ENCODE results near the gene DENND5A. TPM values are rescaled to one million over a fixed set of nuclear protein-coding genes. Genes with fewer than 3 reads are reported as not detected.
"Not testable (repeated sequence)": the region's sequence is repeated elsewhere in the genome, so short reads cannot be mapped to it uniquely, and the experiment has no call there.

Gene DENND5A
- total RNA-seq, 3 donors from 2014 or later, result 8.3 to 75.7 (median 17.3) TPM

GRCh38 chr11:9210224-9210921 is 54.8 kb downstream of the DENND5A start:
- TF ChIP-seq, protein P1, sequence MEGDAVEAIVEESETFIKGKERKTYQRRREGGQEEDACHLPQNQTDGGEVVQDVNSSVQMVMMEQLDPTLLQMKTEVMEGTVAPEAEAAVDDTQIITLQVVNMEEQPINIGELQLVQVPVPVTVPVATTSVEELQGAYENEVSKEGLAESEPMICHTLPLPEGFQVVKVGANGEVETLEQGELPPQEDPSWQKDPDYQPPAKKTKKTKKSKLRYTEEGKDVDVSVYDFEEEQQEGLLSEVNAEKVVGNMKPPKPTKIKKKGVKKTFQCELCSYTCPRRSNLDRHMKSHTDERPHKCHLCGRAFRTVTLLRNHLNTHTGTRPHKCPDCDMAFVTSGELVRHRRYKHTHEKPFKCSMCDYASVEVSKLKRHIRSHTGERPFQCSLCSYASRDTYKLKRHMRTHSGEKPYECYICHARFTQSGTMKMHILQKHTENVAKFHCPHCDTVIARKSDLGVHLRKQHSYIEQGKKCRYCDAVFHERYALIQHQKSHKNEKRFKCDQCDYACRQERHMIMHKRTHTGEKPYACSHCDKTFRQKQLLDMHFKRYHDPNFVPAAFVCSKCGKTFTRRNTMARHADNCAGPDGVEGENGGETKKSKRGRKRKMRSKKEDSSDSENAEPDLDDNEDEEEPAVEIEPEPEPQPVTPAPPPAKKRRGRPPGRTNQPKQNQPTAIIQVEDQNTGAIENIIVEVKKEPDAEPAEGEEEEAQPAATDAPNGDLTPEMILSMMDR (IDR thresholded peaks at IDR 0.05), result no peak
- H3K36me3 ChIP-seq (ENCODE audit: low read depth), result no peaks in the 10 kb centered on the region
- DNase-seq (no peak), ATAC-seq (no peak)
- peaks cover 11% of the 10 kb centered on the region for H3K4me1 ChIP-seq (ENCODE audit: low read depth)
- H3K9me3 ChIP-seq, result no peaks in the 10 kb centered on the region
- H3K4me3 ChIP-seq, result no peak overlapping the region
- intact Hi-C loops (cut with DNase I, micrococcal nuclease), result no loop called here

GRCh38 chr11:9209604-9210003 is 55.5 kb downstream of the DENND5A start:
- H3K9me3 ChIP-seq; ATAC-seq; H3K4me3 ChIP-seq; H3K4me1 ChIP-seq (ENCODE audit: low read depth); DNase-seq; intact Hi-C loops (cut with DNase I, micrococcal nuclease); H3K36me3 ChIP-seq (ENCODE audit: low read depth): not testable (repeated sequence)

DNA sequence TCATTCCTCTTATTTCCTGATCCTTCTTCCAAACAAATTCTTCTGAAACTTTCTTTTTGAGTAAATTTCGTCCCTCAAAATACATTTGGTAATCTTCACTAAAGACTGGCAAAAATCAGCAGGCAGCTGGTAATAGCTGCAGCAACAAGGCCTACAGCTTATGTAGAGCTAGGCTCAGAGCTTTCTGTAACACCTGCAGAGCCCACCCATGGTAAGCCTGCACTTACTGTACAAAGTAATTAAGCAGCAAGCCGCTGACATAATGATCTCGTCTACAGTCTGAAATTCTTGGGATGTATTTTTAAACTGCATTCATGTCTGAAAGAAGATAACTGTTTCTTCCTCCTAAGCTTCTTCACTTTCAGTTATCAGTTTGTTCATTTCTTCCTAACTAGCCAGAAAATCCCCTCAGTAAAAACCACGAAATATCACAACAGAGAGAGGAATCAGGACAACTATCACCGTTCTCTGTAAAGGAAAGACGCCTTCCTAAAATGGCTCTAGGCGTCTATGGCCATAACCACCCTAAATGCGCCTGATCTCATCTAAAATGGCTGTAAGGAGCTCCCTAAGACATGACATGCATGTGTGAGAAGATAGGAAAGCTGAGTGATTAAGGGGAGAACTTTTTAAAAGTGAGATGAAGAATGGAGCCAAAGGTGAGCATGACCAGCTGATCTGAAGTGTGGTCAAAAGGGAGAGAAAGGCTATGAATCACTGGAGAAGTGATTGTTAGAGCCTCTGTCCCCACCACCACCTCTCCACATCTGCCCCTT is 56.2 kb downstream of the DENND5A start:
- Histone ChIP-seq H3K36me3 (ENCODE audit: low read depth) (no peaks in the 10 kb centered on the region), H3K4me1 (ENCODE audit: low read depth) (peaks cover 7% of the 10 kb centered on the region), H3K4me3 (no peak overlapping the region), H3K9me3 (no peaks in the 10 kb centered on the region)
- no peak for ATAC-seq
- TF ChIP-seq, protein P1 (IDR thresholded peaks at IDR 0.05), result no peak
- intact Hi-C loops (cut with DNase I, micrococcal nuclease), result no loop called here
- DNase-seq, result no peak

DNA sequence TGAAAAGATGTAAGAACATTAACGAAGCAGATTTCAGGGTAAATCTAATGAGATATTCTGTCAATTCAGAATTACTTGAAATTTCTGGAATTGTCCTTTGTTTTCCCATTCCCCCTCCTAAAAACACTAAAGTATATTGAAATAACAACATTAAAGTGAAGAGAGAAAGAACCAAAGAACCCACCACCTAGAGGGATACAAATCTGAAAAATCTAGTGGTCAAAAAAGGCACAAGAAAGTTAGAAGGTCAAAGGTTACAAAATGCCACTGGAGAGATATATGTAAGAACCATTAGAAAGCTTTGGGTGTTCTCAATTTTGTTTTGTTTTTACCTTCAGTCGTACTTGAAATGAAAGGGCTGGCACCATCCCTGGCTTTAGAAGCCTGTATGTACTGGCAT is 57.9 kb downstream of the DENND5A start:
- DNase-seq (no peak), ATAC-seq (no peak)
- Histone ChIP-seq H3K36me3 (ENCODE audit: low read depth) (no peaks in the 10 kb centered on the region), H3K4me1 (ENCODE audit: low read depth) (peaks cover 7% of the 10 kb centered on the region), H3K9me3 (no peaks in the 10 kb centered on the region), H3K4me3 (no peak overlapping the region)
- intact Hi-C loops (cut with DNase I, micrococcal nuclease), result no loop called here
- TF ChIP-seq, protein P1 (IDR thresholded peaks at IDR 0.05), result no peak

GRCh38 chr11:9206496-9206895 is 58.7 kb downstream of the DENND5A start:
- TF ChIP-seq, protein P1 (IDR thresholded peaks at IDR 0.05), result no peak
- DNase-seq (no peak), ATAC-seq (no peak)
- peaks cover 7% of the 10 kb centered on the region for H3K4me1 ChIP-seq (ENCODE audit: low read depth)
- H3K36me3 ChIP-seq (ENCODE audit: low read depth), result no peaks in the 10 kb centered on the region
- H3K9me3 ChIP-seq, result no peaks in the 10 kb centered on the region
- H3K4me3 ChIP-seq, result no peak overlapping the region
- intact Hi-C loops (cut with DNase I, micrococcal nuclease), result no loop called here

- no peaks in the 10 kb centered on the region for H3K9me3 ChIP-seq
- no peak for DNase-seq
Observed at GRCh38 chr11:9203691-9204311, 61.3 kb downstream of the DENND5A start.

More at GRCh38 chr11:9203691-9204311, 61.3 kb downstream of the DENND5A start:
- TF ChIP-seq, protein P1 (IDR thresholded peaks at IDR 0.05), result no peak
- intact Hi-C loops (cut with DNase I, micrococcal nuclease), result no loop called here
- ATAC-seq, result no peak
- Histone ChIP-seq H3K4me3 (no peak overlapping the region), H3K4me1 (ENCODE audit: low read depth) (no peaks in the 10 kb centered on the region), H3K36me3 (ENCODE audit: low read depth) (no peaks in the 10 kb centered on the region)
